SK-N-SH treated with all-trans-retinoic acid at 6 μM for 48 hours (cell line): ENCODE data around the gene C22orf15.

Experiments
- BACH2 ChIP-seq: fragments of 250-450 bp; sonication (Bioruptor Pico); IDR thresholded peaks from 2 replicates; pipeline ENCODE4 v1.9.0; 2021; ENCODE audit warnings: mild to moderate bottlenecking, borderline replicate concordance
- CREB5 ChIP-seq: fragments of 250-450 bp; sonication (Bioruptor Pico); IDR thresholded peaks from 2 replicates; pipeline ENCODE4 v1.5.1; 2020; ENCODE audit warnings: low read depth, mild to moderate bottlenecking, moderate library complexity
- CSDC2 ChIP-seq: fragments of 250-450 bp; sonication (Bioruptor Pico); IDR thresholded peaks from 2 replicates; pipeline ENCODE4 v1.5.0; 2020; ENCODE audit warnings: mild to moderate bottlenecking, moderate library complexity
- ESRRG ChIP-seq: fragments of 250-450 bp; sonication (Bioruptor Pico); IDR thresholded peaks from 2 replicates; pipeline ENCODE4 v1.6.1; 2021; ENCODE audit warnings: mild to moderate bottlenecking
- GLIS3 ChIP-seq: fragments of 250-450 bp; sonication (Bioruptor Pico); IDR thresholded peaks from 2 replicates; pipeline ENCODE4 v1.5.0; 2020; ENCODE audit warnings: mild to moderate bottlenecking, moderate library complexity
- PATZ1 ChIP-seq: fragments of 250-450 bp; sonication (Bioruptor Pico); IDR thresholded peaks from 2 replicates; pipeline ENCODE4 v1.8.0; 2020; ENCODE audit warnings: mild to moderate bottlenecking, moderate library complexity, borderline replicate concordance
- PPARA ChIP-seq: fragments of 250-450 bp; sonication (Bioruptor Pico); IDR thresholded peaks from 2 replicates; pipeline ENCODE4 v1.5.0; 2020; ENCODE audit warnings: mild to moderate bottlenecking, borderline replicate concordance
- RARB ChIP-seq: fragments of 250-450 bp; sonication (Bioruptor Pico); IDR thresholded peaks from 2 replicates; pipeline ENCODE4 v1.8.0; 2021; ENCODE audit warnings: mild to moderate bottlenecking, moderate library complexity
- SNAI2 ChIP-seq: fragments of 250-450 bp; sonication (Bioruptor Pico); IDR thresholded peaks from 2 replicates; pipeline ENCODE4 v1.5.0; 2020; ENCODE audit warnings: mild to moderate bottlenecking, moderate library complexity
- TOX ChIP-seq: fragments of 250-450 bp; sonication (Bioruptor Pico); IDR thresholded peaks from 2 replicates; pipeline ENCODE4 v1.8.0; 2021; ENCODE audit warnings: mild to moderate bottlenecking, moderate library complexity, borderline replicate concordance
- ZFP3 ChIP-seq: fragments of 250-450 bp; sonication (Bioruptor Pico); IDR thresholded peaks from 2 replicates; pipeline ENCODE4 v1.5.0; 2020; ENCODE audit warnings: mild to moderate bottlenecking, moderate library complexity
- ZFP30 ChIP-seq: fragments of 450-650 bp; formaldehyde crosslinking; IDR thresholded peaks from 2 replicates; pipeline ENCODE4 v1.5.0; 2022; ENCODE audit warnings: mild to moderate bottlenecking, moderate library complexity
- ZNF70 ChIP-seq: fragments of 450-650 bp; formaldehyde crosslinking; IDR thresholded peaks from 2 replicates; pipeline ENCODE4 v1.5.0; 2020; ENCODE audit warnings: mild to moderate bottlenecking, moderate library complexity

GRCh38 chr22:23784215-23784732, 21.5 kb downstream of the C22orf15 start:
- TF ChIP-seq CREB5 (CRISPR knock-in tag) (no peak), RARB (no peak), CSDC2 (no peak), BACH2 (CRISPR knock-in tag) (no peak), PPARA (CRISPR knock-in tag) (no peak), ZFP3 (CRISPR knock-in tag) (no peak), PATZ1 (no peak), TOX (no peak), ZNF70 (CRISPR knock-in tag) (no peak), ESRRG (CRISPR knock-in tag) (no peak), ZFP30 (CRISPR knock-in tag) (no peak), GLIS3 (CRISPR knock-in tag) (no peak), SNAI2 (CRISPR knock-in tag) (no peak)
